ENCODE measurements around the gene SAFB.

GRCh38 chr19:5651361-5651760, 28.5 kb downstream of the SAFB start:
- TF ChIP-seq, protein P1, sequence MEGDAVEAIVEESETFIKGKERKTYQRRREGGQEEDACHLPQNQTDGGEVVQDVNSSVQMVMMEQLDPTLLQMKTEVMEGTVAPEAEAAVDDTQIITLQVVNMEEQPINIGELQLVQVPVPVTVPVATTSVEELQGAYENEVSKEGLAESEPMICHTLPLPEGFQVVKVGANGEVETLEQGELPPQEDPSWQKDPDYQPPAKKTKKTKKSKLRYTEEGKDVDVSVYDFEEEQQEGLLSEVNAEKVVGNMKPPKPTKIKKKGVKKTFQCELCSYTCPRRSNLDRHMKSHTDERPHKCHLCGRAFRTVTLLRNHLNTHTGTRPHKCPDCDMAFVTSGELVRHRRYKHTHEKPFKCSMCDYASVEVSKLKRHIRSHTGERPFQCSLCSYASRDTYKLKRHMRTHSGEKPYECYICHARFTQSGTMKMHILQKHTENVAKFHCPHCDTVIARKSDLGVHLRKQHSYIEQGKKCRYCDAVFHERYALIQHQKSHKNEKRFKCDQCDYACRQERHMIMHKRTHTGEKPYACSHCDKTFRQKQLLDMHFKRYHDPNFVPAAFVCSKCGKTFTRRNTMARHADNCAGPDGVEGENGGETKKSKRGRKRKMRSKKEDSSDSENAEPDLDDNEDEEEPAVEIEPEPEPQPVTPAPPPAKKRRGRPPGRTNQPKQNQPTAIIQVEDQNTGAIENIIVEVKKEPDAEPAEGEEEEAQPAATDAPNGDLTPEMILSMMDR (IDR thresholded peaks at IDR 0.05) = no peak
- no peak for TF ChIP-seq POLR2AphosphoS5 (IDR thresholded peaks at IDR 0.05; ENCODE audit: low read depth, low read length)
- TF ChIP-seq TCF7L2 (IDR thresholded peaks at IDR 0.05; ENCODE audit: low read depth, low read length) = no peak
- TF ChIP-seq SIN3A (IDR thresholded peaks at IDR 0.05; ENCODE audit: borderline replicate concordance, insufficient read depth, low read depth, low read length) = no peak
- TF ChIP-seq, protein P2, sequence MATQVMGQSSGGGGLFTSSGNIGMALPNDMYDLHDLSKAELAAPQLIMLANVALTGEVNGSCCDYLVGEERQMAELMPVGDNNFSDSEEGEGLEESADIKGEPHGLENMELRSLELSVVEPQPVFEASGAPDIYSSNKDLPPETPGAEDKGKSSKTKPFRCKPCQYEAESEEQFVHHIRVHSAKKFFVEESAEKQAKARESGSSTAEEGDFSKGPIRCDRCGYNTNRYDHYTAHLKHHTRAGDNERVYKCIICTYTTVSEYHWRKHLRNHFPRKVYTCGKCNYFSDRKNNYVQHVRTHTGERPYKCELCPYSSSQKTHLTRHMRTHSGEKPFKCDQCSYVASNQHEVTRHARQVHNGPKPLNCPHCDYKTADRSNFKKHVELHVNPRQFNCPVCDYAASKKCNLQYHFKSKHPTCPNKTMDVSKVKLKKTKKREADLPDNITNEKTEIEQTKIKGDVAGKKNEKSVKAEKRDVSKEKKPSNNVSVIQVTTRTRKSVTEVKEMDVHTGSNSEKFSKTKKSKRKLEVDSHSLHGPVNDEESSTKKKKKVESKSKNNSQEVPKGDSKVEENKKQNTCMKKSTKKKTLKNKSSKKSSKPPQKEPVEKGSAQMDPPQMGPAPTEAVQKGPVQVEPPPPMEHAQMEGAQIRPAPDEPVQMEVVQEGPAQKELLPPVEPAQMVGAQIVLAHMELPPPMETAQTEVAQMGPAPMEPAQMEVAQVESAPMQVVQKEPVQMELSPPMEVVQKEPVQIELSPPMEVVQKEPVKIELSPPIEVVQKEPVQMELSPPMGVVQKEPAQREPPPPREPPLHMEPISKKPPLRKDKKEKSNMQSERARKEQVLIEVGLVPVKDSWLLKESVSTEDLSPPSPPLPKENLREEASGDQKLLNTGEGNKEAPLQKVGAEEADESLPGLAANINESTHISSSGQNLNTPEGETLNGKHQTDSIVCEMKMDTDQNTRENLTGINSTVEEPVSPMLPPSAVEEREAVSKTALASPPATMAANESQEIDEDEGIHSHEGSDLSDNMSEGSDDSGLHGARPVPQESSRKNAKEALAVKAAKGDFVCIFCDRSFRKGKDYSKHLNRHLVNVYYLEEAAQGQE (IDR thresholded peaks at IDR 0.05; ENCODE audit: insufficient read depth in 1 of 2, low read depth in 2 of 2, low read length in 1 of 2) = no peak

Measured in Panc1 (cell line).